ENCODE data around the gene RAB11FIP3.

GRCh38 chr16:566475-567372 lies 141.3 kb downstream of the RAB11FIP3 start, which contains the start of gene NHLRC4:
- TF ChIP-seq EZH2phosphoT487 (IDR thresholded peaks at IDR 0.05; ENCODE audit: borderline replicate concordance, low read length) (no peak), CTCF (IDR thresholded peaks at IDR 0.05; ENCODE audit: low read depth, low read length, poor library complexity, severe bottlenecking) (no peak)
